WTC11 (cell line): ENCODE measurements around the gene CCR8.

Experiments used
- CREB1 ChIP-seq: sonication (generic); formaldehyde crosslinking; IDR thresholded peaks from 2 replicates; pipeline ENCODE4 v1.8.0; 2023; ENCODE audit warnings: mild to moderate bottlenecking, missing genetic modification reagents
- ELF4 ChIP-seq: sonication (generic); formaldehyde crosslinking; IDR thresholded peaks from 2 replicates; pipeline ENCODE4 v1.8.1; 2022; ENCODE audit warnings: low read depth, mild to moderate bottlenecking, moderate library complexity, missing genetic modification reagents
- GABPB1 ChIP-seq: sonication (generic); formaldehyde crosslinking; IDR thresholded peaks from 2 replicates; pipeline ENCODE4 v1.8.1; 2023; ENCODE audit warnings: mild to moderate bottlenecking, missing genetic modification reagents
- KAT7 ChIP-seq: sonication (generic); formaldehyde crosslinking; IDR thresholded peaks from 2 replicates; pipeline ENCODE4 v1.8.1; 2023; ENCODE audit warnings: missing genetic modification reagents, mild to moderate bottlenecking, borderline replicate concordance
- TEAD1 ChIP-seq: sonication (generic); formaldehyde crosslinking; IDR thresholded peaks from 2 replicates; pipeline ENCODE4 v1.8.0; 2022; ENCODE audit warnings: mild to moderate bottlenecking, missing genetic modification reagents
- ZNF121 ChIP-seq: sonication (generic); formaldehyde crosslinking; IDR thresholded peaks from 2 replicates; pipeline ENCODE4 v1.8.0; 2023; ENCODE audit warnings: missing genetic modification reagents
- ZNF138 ChIP-seq: sonication (generic); formaldehyde crosslinking; conservative IDR thresholded peaks from 2 replicates; pipeline ENCODE4 v1.8.1; 2022; ENCODE audit warnings: mild to moderate bottlenecking, moderate library complexity, missing genetic modification reagents
- ZNF232 ChIP-seq: sonication (generic); formaldehyde crosslinking; IDR thresholded peaks from 2 replicates; pipeline ENCODE4 v1.8.0; 2022; ENCODE audit warnings: mild to moderate bottlenecking, missing genetic modification reagents
- ZNF423 ChIP-seq: fragments of 250-450 bp; sonication (Bioruptor Pico); IDR thresholded peaks from 2 replicates; pipeline ENCODE4 v2.1.2; 2022; ENCODE audit warnings: mild to moderate bottlenecking, moderate library complexity
- ZNF512 ChIP-seq: sonication (generic); formaldehyde crosslinking; IDR thresholded peaks from 2 replicates; pipeline ENCODE4 v1.8.1; 2022; ENCODE audit warnings: missing genetic modification reagents, borderline replicate concordance
- TF ChIP-seq, protein P1 (sequence below): fragments of 200-600 bp; IDR thresholded peaks from 2 replicates; pipeline ENCODE4 v1.8.0; 2022; ENCODE audit warnings: antibody characterized with exemption
- TF ChIP-seq, protein P2 (sequence below): sonication (generic); formaldehyde crosslinking; IDR thresholded peaks from 2 replicates; pipeline ENCODE4 v1.8.0; 2022; ENCODE audit warnings: mild to moderate bottlenecking, missing genetic modification reagents
- TF ChIP-seq, protein P3 (sequence below): sonication (generic); formaldehyde crosslinking; IDR thresholded peaks from 2 replicates; pipeline ENCODE4 v1.8.1; 2023; ENCODE audit warnings: mild to moderate bottlenecking, missing genetic modification reagents

GRCh38 chr3:39346785-39347585, 17.5 kb downstream of the CCR8 start:
- TF ChIP-seq CREB1 (CRISPR knock-in tag) (no peak), ZNF138 (CRISPR knock-in tag) (no peak), TEAD1 (CRISPR knock-in tag) (no peak), GABPB1 (no peak), ZNF232 (no peak), ZNF423 (CRISPR knock-in tag) (no peak), ZNF512 (CRISPR knock-in tag) (no peak), ELF4 (CRISPR knock-in tag) (no peak), KAT7 (no peak), ZNF121 (no peak)
- TF ChIP-seq, protein P1, sequence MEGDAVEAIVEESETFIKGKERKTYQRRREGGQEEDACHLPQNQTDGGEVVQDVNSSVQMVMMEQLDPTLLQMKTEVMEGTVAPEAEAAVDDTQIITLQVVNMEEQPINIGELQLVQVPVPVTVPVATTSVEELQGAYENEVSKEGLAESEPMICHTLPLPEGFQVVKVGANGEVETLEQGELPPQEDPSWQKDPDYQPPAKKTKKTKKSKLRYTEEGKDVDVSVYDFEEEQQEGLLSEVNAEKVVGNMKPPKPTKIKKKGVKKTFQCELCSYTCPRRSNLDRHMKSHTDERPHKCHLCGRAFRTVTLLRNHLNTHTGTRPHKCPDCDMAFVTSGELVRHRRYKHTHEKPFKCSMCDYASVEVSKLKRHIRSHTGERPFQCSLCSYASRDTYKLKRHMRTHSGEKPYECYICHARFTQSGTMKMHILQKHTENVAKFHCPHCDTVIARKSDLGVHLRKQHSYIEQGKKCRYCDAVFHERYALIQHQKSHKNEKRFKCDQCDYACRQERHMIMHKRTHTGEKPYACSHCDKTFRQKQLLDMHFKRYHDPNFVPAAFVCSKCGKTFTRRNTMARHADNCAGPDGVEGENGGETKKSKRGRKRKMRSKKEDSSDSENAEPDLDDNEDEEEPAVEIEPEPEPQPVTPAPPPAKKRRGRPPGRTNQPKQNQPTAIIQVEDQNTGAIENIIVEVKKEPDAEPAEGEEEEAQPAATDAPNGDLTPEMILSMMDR = no peak
- TF ChIP-seq, protein P2, sequence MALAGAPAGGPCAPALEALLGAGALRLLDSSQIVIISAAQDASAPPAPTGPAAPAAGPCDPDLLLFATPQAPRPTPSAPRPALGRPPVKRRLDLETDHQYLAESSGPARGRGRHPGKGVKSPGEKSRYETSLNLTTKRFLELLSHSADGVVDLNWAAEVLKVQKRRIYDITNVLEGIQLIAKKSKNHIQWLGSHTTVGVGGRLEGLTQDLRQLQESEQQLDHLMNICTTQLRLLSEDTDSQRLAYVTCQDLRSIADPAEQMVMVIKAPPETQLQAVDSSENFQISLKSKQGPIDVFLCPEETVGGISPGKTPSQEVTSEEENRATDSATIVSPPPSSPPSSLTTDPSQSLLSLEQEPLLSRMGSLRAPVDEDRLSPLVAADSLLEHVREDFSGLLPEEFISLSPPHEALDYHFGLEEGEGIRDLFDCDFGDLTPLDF (CRISPR knock-in tag) = no peak
- TF ChIP-seq, protein P3, sequence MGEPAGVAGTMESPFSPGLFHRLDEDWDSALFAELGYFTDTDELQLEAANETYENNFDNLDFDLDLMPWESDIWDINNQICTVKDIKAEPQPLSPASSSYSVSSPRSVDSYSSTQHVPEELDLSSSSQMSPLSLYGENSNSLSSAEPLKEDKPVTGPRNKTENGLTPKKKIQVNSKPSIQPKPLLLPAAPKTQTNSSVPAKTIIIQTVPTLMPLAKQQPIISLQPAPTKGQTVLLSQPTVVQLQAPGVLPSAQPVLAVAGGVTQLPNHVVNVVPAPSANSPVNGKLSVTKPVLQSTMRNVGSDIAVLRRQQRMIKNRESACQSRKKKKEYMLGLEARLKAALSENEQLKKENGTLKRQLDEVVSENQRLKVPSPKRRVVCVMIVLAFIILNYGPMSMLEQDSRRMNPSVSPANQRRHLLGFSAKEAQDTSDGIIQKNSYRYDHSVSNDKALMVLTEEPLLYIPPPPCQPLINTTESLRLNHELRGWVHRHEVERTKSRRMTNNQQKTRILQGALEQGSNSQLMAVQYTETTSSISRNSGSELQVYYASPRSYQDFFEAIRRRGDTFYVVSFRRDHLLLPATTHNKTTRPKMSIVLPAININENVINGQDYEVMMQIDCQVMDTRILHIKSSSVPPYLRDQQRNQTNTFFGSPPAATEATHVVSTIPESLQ (CRISPR knock-in tag) = no peak
